GM12878 (cell line): Measurements from ENCODE around the gene PDE10A. TPM values are rescaled to one million over a fixed set of nuclear protein-coding genes. Genes with fewer than 3 reads are reported as not detected.

Experiments used
- ATAC-seq: fragments of 200-7000 bp; cut with Tn5 transposase; 3 replicates; pipeline ENCODE4 v1.9.1; 2020; ENCODE audit warnings: mild to moderate bottlenecking, moderate library complexity
- BruUV-seq: library from RNA; stranded (reverse); fragments of 400-500 nt; replicated peaks from 2 replicates; lab custom pipeline; 2021; lab: Mats Ljungman, UMichigan
- CTCF ChIA-PET: fragments of 300-600 bp; sonication (Branson Sonifier 250); formaldehyde crosslinking; extraction: SDS; loops from one replicate; lab custom pipeline; 2021; ENCODE audit warnings: inconsistent platforms; lab: Yijun Ruan, JAX
- POLR2A ChIA-PET: fragments of 350-600 bp; formaldehyde crosslinking; extraction: SDS; loops from one replicate; lab custom pipeline; 2021; ENCODE audit warnings: inconsistent platforms; lab: Charles Lee
- RAD21 ChIA-PET: fragments of 300-600 bp; sonication (Branson Sonifier 250); formaldehyde crosslinking; loops from one replicate; lab custom pipeline; 2023; ENCODE audit warnings: antibody characterized with exemption; ENCODE audit not compliant: unreplicated experiment; lab: Charles Lee
- SMC1A ChIA-PET: fragments of 300-600 bp; sonication (Branson Sonifier 250); formaldehyde crosslinking; loops from one replicate; lab custom pipeline; 2023; ENCODE audit not compliant: unreplicated experiment, uncharacterized antibody; lab: Charles Lee
- DNase-seq: peaks from one replicate; pipeline ENCODE4 v3.0.0-alpha.2; 2011; ENCODE audit warnings: low read depth, low spot score
- FAIRE-seq: peaks from 3 replicates; lab custom pipeline; 2011; peaks lifted over from hg19 to GRCh38; lab: Jason Lieb, UNC
- H2AFZ ChIP-seq: 2 replicates; pipeline ENCODE4 v1.6.0; 2011; ENCODE audit warnings: low read depth, low read length, control low read depth; ENCODE audit not compliant: control insufficient read depth
- H3K27ac ChIP-seq: 2 replicates; pipeline ENCODE4 v1.5.1; 2011; ENCODE audit warnings: control low read depth; ENCODE audit not compliant: control insufficient read depth, insufficient read depth
- H3K27me3 ChIP-seq, 2 experiments: replicated peaks in 1 of 2; 2 replicates each; pipeline versions ENCODE4 v1.6.0 to v1.6.1; 2011; ENCODE audit warnings: low read length in 1 of 2; ENCODE audit not compliant: control insufficient read depth in 2 of 2, insufficient read depth in 2 of 2
- H3K36me3 ChIP-seq, 2 experiments: 2 replicates each; pipeline ENCODE4 v1.5.1; 2011; ENCODE audit warnings: low read length in 1 of 2; ENCODE audit not compliant: control insufficient read depth in 2 of 2, insufficient read depth in 2 of 2
- H3K4me1 ChIP-seq: 2 replicates; pipeline ENCODE4 v1.6.1; 2011; ENCODE audit warnings: mild to moderate bottlenecking, low read length, moderate library complexity, mixed read lengths; ENCODE audit not compliant: control insufficient read depth, insufficient read depth
- H3K4me2 ChIP-seq: 2 replicates; pipeline ENCODE4 v1.6.0; 2011; ENCODE audit warnings: control low read depth; ENCODE audit not compliant: control insufficient read depth, insufficient read depth
- H3K4me3 ChIP-seq: fragments of 200-600 bp; sonication (generic); 2 replicates; pipeline ENCODE4 v1.5.1; 2016
- H3K79me2 ChIP-seq: 2 replicates; pipeline ENCODE4 v1.6.0; 2011; ENCODE audit warnings: low read length; ENCODE audit not compliant: control insufficient read depth, insufficient read depth
- H3K9ac ChIP-seq: 2 replicates; pipeline ENCODE4 v1.8.0; 2011; ENCODE audit warnings: low read length, control low read depth, mixed read lengths; ENCODE audit not compliant: control insufficient read depth, insufficient read depth
- H3K9me3 ChIP-seq: replicated peaks from 3 replicates; pipeline ENCODE4 v1.5.1; 2011; ENCODE audit warnings: mild to moderate bottlenecking, low read length; ENCODE audit not compliant: control insufficient read depth, insufficient read depth
- H4K20me1 ChIP-seq: 2 replicates; pipeline ENCODE4 v1.6.0; 2011; ENCODE audit not compliant: control insufficient read depth, insufficient read depth
- ATF7 ChIP-seq: fragments of 450-650 bp; IDR thresholded peaks from 2 replicates; pipeline ENCODE4 v1.6.1; 2016; ENCODE audit warnings: low read depth, mild to moderate bottlenecking
- CTCF ChIP-seq, 3 experiments: IDR thresholded peaks in 2 of 3; conservative IDR thresholded peaks in 1 of 3; 2 replicates each; pipeline ENCODE4 v1.5.1; 2011; ENCODE audit warnings: low read depth in 3 of 3, low read length in 3 of 3, mild to moderate bottlenecking in 3 of 3, control low read depth in 2 of 3, moderate library complexity in 2 of 3, inconsistent platforms in 1 of 3, mixed read lengths in 1 of 3; ENCODE audit not compliant: control insufficient read depth in 2 of 3, insufficient read depth in 1 of 3; ENCODE audit errors: extremely low read depth in 1 of 3
- E2F8 ChIP-seq: fragments of 450-650 bp; IDR thresholded peaks from 2 replicates; pipeline ENCODE4 v1.6.1; 2018; ENCODE audit warnings: mild to moderate bottlenecking, low read depth, moderate library complexity; ENCODE audit not compliant: partially characterized antibody
- EP300 ChIP-seq, 2 experiments: fragments of 150-350 bp in 1 of 2; IDR thresholded peaks; 2 replicates each; pipeline ENCODE4 v1.6.1; 2011 to 2012; ENCODE audit warnings: low read depth in 2 of 2, low read length in 2 of 2, borderline replicate concordance in 1 of 2, improper control_type of control experiment in 1 of 2, inconsistent platforms in 1 of 2; ENCODE audit not compliant: control insufficient read depth in 1 of 2
- GABPA ChIP-seq: IDR thresholded peaks from 2 replicates; pipeline ENCODE4 v1.6.1; 2014; ENCODE audit warnings: antibody characterized with exemption, low read depth, mild to moderate bottlenecking, inconsistent platforms
- GATAD2B ChIP-seq: fragments of 450-650 bp; conservative IDR thresholded peaks from 2 replicates; pipeline ENCODE4 v1.6.1; 2017; ENCODE audit warnings: low read depth, mild to moderate bottlenecking, moderate library complexity
- IKZF1 ChIP-seq: fragments of 450-650 bp; conservative IDR thresholded peaks from 2 replicates; pipeline ENCODE4 v1.6.1; 2017; ENCODE audit warnings: antibody characterized with exemption, mild to moderate bottlenecking
- NR2C2 ChIP-seq: IDR thresholded peaks from 2 replicates; pipeline ENCODE4 v1.6.1; 2011; ENCODE audit warnings: borderline replicate concordance, low read depth; ENCODE audit not compliant: control insufficient read depth, insufficient read length
- RAD21 ChIP-seq: IDR thresholded peaks from 2 replicates; pipeline ENCODE4 v1.6.1; 2011; ENCODE audit warnings: mild to moderate bottlenecking, low read depth, low read length, moderate library complexity; ENCODE audit not compliant: insufficient read depth
- SKIL ChIP-seq: fragments of 450-650 bp; IDR thresholded peaks from 2 replicates; pipeline ENCODE4 v1.6.1; 2017; ENCODE audit warnings: mild to moderate bottlenecking, low read depth, inconsistent platforms; ENCODE audit not compliant: poor library complexity, severe bottlenecking
- ZBTB33 ChIP-seq: fragments of 450-650 bp; IDR thresholded peaks from 2 replicates; pipeline ENCODE4 v1.6.1; 2017; ENCODE audit warnings: mild to moderate bottlenecking
- WGBS: methylation state at CpG from one replicate; pipeline ENCODE4 v1.1.6; 2016; ENCODE audit warnings: low lambda C conversion rate; ENCODE audit not compliant: insufficient replicate concordance, insufficient coverage; ENCODE audit errors: missing lambda C conversion rate; 5-methylcytosine and 5-hydroxymethylcytosine counted together
- in situ Hi-C: fragments of 300-500 bp; cut with MboI; formaldehyde crosslinking; loops from 9 replicates; pipeline ENCODE4 v1.14.3; 2018; ENCODE audit warnings: mixed read lengths
- intact Hi-C: fragments of 100-400 bp; cut with micrococcal nuclease; formaldehyde crosslinking; loops from one replicate; pipeline ENCODE4 v1.14.2; 2022; ENCODE audit not compliant: unreplicated experiment
- polyA plus RNA-seq, 11 experiments: library from polyadenylated mRNA; depleted of rRNA in 4 of 11; unstranded in 6 of 11; stranded (reverse) in 5 of 11; fragments of >200 nt; fragmentation: Nextera tagmentation in 4 of 11; fragmentation: Illumina TruSeq in 1 of 11; extraction: Ambion mirVana in 4 of 11; extraction: Trizol in 1 of 11; gene quantifications; 1 replicate in 1 of 11; 2 replicates in 10 of 11; pipeline versions ENCODE4 v1.2.1 to v1.2.3, GENCODE V29; 2011 to 2016; ENCODE audit warnings: inconsistent platforms in 2 of 11, missing spikeins in 2 of 11, low read depth in 1 of 11
- total RNA-seq, 4 experiments: library from RNA; depleted of rRNA in 3 of 4; stranded (reverse); fragments of >200 nt in 3 of 4; fragmentation: Illumina TruSeq in 1 of 4; extraction: Trizol in 1 of 4; gene quantifications; 2 replicates each; pipeline versions ENCODE4 v1.2.1 to v1.2.3, GENCODE V29; 2013 to 2021

The PDE10A gene
- total and polyA plus RNA-seq, 10 of the 15 experiments (the other 5 are each of a cell fraction or from before 2014, with no cell fraction given): under 0.01 to 1.3 (median 0.03) TPM; not detected in 2

GRCh38 chr6:165684333-165684732 lies 21.3 kb upstream of the PDE10A start (continued):
- TF ChIP-seq E2F8: no peak
- no peak for TF ChIP-seq IKZF1
- no peak for TF ChIP-seq EP300 (IDR thresholded peaks at IDR 0.05; ENCODE audit: borderline replicate concordance in 1 of 2, control insufficient read depth in 1 of 2, low read depth in 2 of 2, low read length in 2 of 2)

GRCh38 chr6:165680975-165681374 lies 17.9 kb upstream of the PDE10A start:
- ChIA-PET POLR2A (no interaction called here), SMC1A (no interaction called here), RAD21 (no interaction called here), CTCF (no interaction called here)
- Histone ChIP-seq H3K4me2 (no peak overlapping the region), H3K9me3 (no peaks in the 10 kb centered on the region), H3K79me2 (no peaks in the 10 kb centered on the region), H3K9ac (no peak overlapping the region), H2AFZ (no peak overlapping the region), H3K27me3 (no peaks in the 10 kb centered on the region), H3K36me3 (no peaks in the 10 kb centered on the region), H4K20me1 (no peaks in the 10 kb centered on the region), H3K27ac (no peak overlapping the region), H3K4me1 (no peaks in the 10 kb centered on the region), H3K4me3 (no peak overlapping the region)
- no peak for FAIRE-seq
- intact Hi-C loops: no loop called here
- no peak for DNase-seq
- in situ Hi-C loops: no loop called here
- 24% methylated on average over 5 of the region's 5 CpGs for WGBS
- no TSS peak for BruUV-seq
- ATAC-seq: no peak
- TF ChIP-seq CTCF (IDR thresholded peaks at IDR 0.05 in 2 of 3, conservative IDR thresholded peaks at IDR 0.05 in 1 of 3; ENCODE audit: control insufficient read depth in 2 of 3, extremely low read depth in 1 of 3, insufficient read depth in 1 of 3, low read depth in 3 of 3, low read length in 3 of 3): no peak
- no peak for TF ChIP-seq SKIL
- no peak for TF ChIP-seq ZBTB33
- no peak for TF ChIP-seq NR2C2
- TF ChIP-seq RAD21: no peak
- no peak for TF ChIP-seq GABPA
- no peak for TF ChIP-seq GATAD2B
- TF ChIP-seq ATF7: no peak
